K562 (cell line): ENCODE measurements around the gene DLG4. TPM values are rescaled to one million over a fixed set of nuclear protein-coding genes. Genes with fewer than 3 reads are reported as not detected.

Experiments used
- ATF1 ChIP-seq, 2 experiments: fragments of 450-650 bp in 1 of 2; IDR thresholded peaks; 2 replicates each; pipeline ENCODE4 v1.6.1; 2016; ENCODE audit warnings: missing compliant biosample characterization in 1 of 2, missing genetic modification characterization in 1 of 2
- C11orf30 ChIP-seq: fragments of 450-650 bp; IDR thresholded peaks from 2 replicates; pipeline ENCODE4 v1.6.1; 2016; ENCODE audit warnings: low read depth, mild to moderate bottlenecking
- CCNT2 ChIP-seq: IDR thresholded peaks from 2 replicates; pipeline ENCODE4 v1.6.1; 2011; ENCODE audit warnings: borderline replicate concordance, low read depth, mild to moderate bottlenecking, moderate library complexity, mixed read lengths, low read length; ENCODE audit not compliant: insufficient read length; ENCODE audit errors: extremely low read depth
- CREB1 ChIP-seq, 2 experiments: sonication (generic) in 1 of 2; formaldehyde crosslinking in 1 of 2; IDR thresholded peaks; 2 replicates each; pipeline versions ENCODE4 v1.6.1 to v1.8.0; 2012 to 2022; ENCODE audit warnings: inconsistent platforms in 1 of 2, mild to moderate bottlenecking in 1 of 2, missing genetic modification reagents in 1 of 2, moderate library complexity in 1 of 2
- CREB3L1 ChIP-seq: fragments of 450-650 bp; IDR thresholded peaks from 2 replicates; pipeline ENCODE4 v1.6.1; 2014; ENCODE audit warnings: low read depth, mild to moderate bottlenecking, moderate library complexity, borderline replicate concordance
- CREM ChIP-seq: IDR thresholded peaks from 2 replicates; pipeline ENCODE4 v1.6.1; 2014; ENCODE audit warnings: antibody characterized with exemption, low read depth
- CTBP1 ChIP-seq: fragments of 450-650 bp; IDR thresholded peaks from 2 replicates; pipeline ENCODE4 v1.6.1; 2016; ENCODE audit warnings: borderline replicate concordance
- EWSR1 ChIP-seq: fragments of 450-650 bp; IDR thresholded peaks from 2 replicates; pipeline ENCODE4 v1.6.1; 2018; ENCODE audit warnings: borderline replicate concordance, mild to moderate bottlenecking, low read depth, moderate library complexity; ENCODE audit not compliant: partially characterized antibody
- FUS ChIP-seq: fragments of 200-400 bp; formaldehyde crosslinking; optimal IDR thresholded peaks from 2 replicates; pipeline ENCODE3; 2017; ENCODE audit warnings: low read depth, low read length
- JUND ChIP-seq, 2 experiments: IDR thresholded peaks; 2 replicates in 1 of 2; 3 replicates in 1 of 2; pipeline ENCODE4 v1.6.1; 2011; ENCODE audit warnings: borderline replicate concordance in 2 of 2, low read depth in 2 of 2, low read length in 2 of 2, improper control_type of control experiment in 1 of 2, missing biosample characterization in 1 of 2, missing genetic modification characterization in 1 of 2, missing genetic modification reagents in 1 of 2
- NR1H2 ChIP-seq: sonication (generic); formaldehyde crosslinking; IDR thresholded peaks from 2 replicates; pipeline ENCODE4 v1.4.0; 2020; ENCODE audit warnings: mild to moderate bottlenecking, missing genetic modification reagents
- POLR2H ChIP-seq: IDR thresholded peaks from 2 replicates; pipeline ENCODE4 v1.6.1; 2016; ENCODE audit warnings: missing genetic modification characterization, low read depth, mild to moderate bottlenecking, control low read depth, missing compliant biosample characterization, moderate library complexity
- PRPF4 ChIP-seq: fragments of 200-400 bp; formaldehyde crosslinking; IDR thresholded peaks from one replicate; pipeline ENCODE4 v1.6.1; 2017; ENCODE audit warnings: low read length, low read depth, mild to moderate bottlenecking; ENCODE audit not compliant: insufficient read depth, poor library complexity, severe bottlenecking
- RREB1 ChIP-seq: fragments of 250-450 bp; sonication (Bioruptor Pico); IDR thresholded peaks from 2 replicates; pipeline ENCODE4 v1.4.0; 2020
- ZBTB49 ChIP-seq: sonication (generic); formaldehyde crosslinking; IDR thresholded peaks from 2 replicates; pipeline ENCODE4 v1.8.0; 2022; ENCODE audit warnings: missing genetic modification reagents, mild to moderate bottlenecking, borderline replicate concordance
- ZNF134 ChIP-seq: fragments of 250-450 bp; sonication (Bioruptor Pico); conservative IDR thresholded peaks from 2 replicates; pipeline ENCODE4 v1.4.0; 2020
- polyA plus RNA-seq, 8 experiments: library from polyadenylated mRNA; depleted of rRNA in 4 of 8; stranded (reverse) in 5 of 8; unstranded in 3 of 8; fragments of >200 nt; fragmentation: Nextera tagmentation in 2 of 8; fragmentation: Illumina TruSeq in 1 of 8; extraction: Ambion mirVana in 2 of 8; extraction: Trizol in 1 of 8; gene quantifications; 2 replicates each; pipeline versions ENCODE4 v1.2.1 to v1.2.3, GENCODE V29; 2011 to 2014; ENCODE audit warnings: inconsistent platforms in 1 of 8, missing spikeins in 1 of 8
- total RNA-seq, 7 experiments: library from RNA; depleted of rRNA in 6 of 7; stranded (reverse); fragments of >200 nt in 6 of 7; fragmentation: Illumina TruSeq in 2 of 7; extraction: Trizol in 2 of 7; gene quantifications; 2 replicates each; pipeline versions ENCODE4 v1.2.1 to v1.2.3, GENCODE V29; 2011 to 2021; ENCODE audit warnings: low replicate concordance in 1 of 7

The DLG4 gene
- total and polyA plus RNA-seq, 9 of the 15 experiments (the other 6 are each of a cell fraction or from before 2014, with no cell fraction given), result 0.03 to 12.0 (median 4.1) TPM

- TF ChIP-seq CREB3L1 (peak; percentile 88), JUND (IDR thresholded peaks at IDR 0.05; ENCODE audit: borderline replicate concordance, low read depth, low read length) (no peak; the same call in 1 of the 2 replicates), JUND (tag; IDR thresholded peaks at IDR 0.05; ENCODE audit: borderline replicate concordance, low read depth, low read length) (peak; percentile 51; the same call in 2 of the 3 replicates), CTBP1 (peak; percentile 58; the same call in 1 of the 2 replicates), CREB1 (IDR thresholded peaks at IDR 0.05) (peak; percentile 61), CREB1 (CRISPR knock-in tag; IDR thresholded peaks at IDR 0.05) (peak; percentile 67; the same call in 1 of the 2 replicates), POLR2H (tag) (peak; percentile 70), FUS (no peak), CCNT2 (peak; percentile 98), ZBTB49 (CRISPR knock-in tag) (no peak), EWSR1 (no peak), CREM (peak; percentile 83), PRPF4 (no peak), ZNF134 (CRISPR knock-in tag) (no peak), RREB1 (CRISPR knock-in tag) (no peak), NR1H2 (CRISPR knock-in tag) (no peak), ATF1 (CRISPR knock-in tag; IDR thresholded peaks at IDR 0.05) (no peak), ATF1 (tag; IDR thresholded peaks at IDR 0.05) (peak; percentile 89), C11orf30 (peak; percentile 84)
These were observed 23.2 kb upstream of the DLG4 start (continued) for GRCh38 chr17:7242717-7243452.
